HEK293 (cell line): Measurements from ENCODE around the gene SPON2.

Experiments
- CTCF ChIA-PET: fragments of 350-600 bp; formaldehyde crosslinking; extraction: SDS; loops from one replicate; lab custom pipeline; 2021; ENCODE audit warnings: antibody characterized with exemption; lab: Yijun Ruan, JAX
- POLR2A ChIA-PET: fragments of 300-600 bp; formaldehyde crosslinking; extraction: SDS; loops from one replicate; lab custom pipeline; 2020; ENCODE audit warnings: antibody characterized with exemption, inconsistent platforms; lab: Yijun Ruan, JAX
- H3K27ac ChIP-seq: fragments of 200-500 bp; sonication (Bioruptor generic); 2 replicates; pipeline ENCODE4 v1.5.1; 2014; ENCODE audit warnings: low read depth, low read length, control low read depth, inconsistent platforms; ENCODE audit errors: extremely low read depth
- H3K36me3 ChIP-seq, 2 experiments: fragments of 200-500 bp in 1 of 2; sonication (Bioruptor generic) in 1 of 2; 1 replicate in 1 of 2; 2 replicates in 1 of 2; pipeline ENCODE4 v1.5.1; 2014 to 2017; ENCODE audit warnings: inconsistent platforms in 2 of 2, low read length in 2 of 2; ENCODE audit not compliant: control insufficient read depth in 2 of 2, insufficient read depth in 1 of 2
- H3K4me1 ChIP-seq: fragments of 200-500 bp; sonication (Bioruptor generic); 2 replicates; pipeline ENCODE4 v1.5.1; 2014; ENCODE audit warnings: mild to moderate bottlenecking, low read length, inconsistent platforms; ENCODE audit not compliant: control insufficient read depth, insufficient read depth
- H3K4me3 ChIP-seq: 2 replicates; pipeline ENCODE4 v1.5.1; 2011; ENCODE audit warnings: low read depth, mild to moderate bottlenecking, control low read depth, low read length, moderate library complexity
- H3K9me3 ChIP-seq: fragments of 200-500 bp; sonication (Bioruptor generic); 2 replicates; pipeline ENCODE4 v1.5.1; 2014; ENCODE audit warnings: low read depth, low read length, inconsistent platforms; ENCODE audit not compliant: control insufficient read depth, insufficient read depth
- PRDM2 ChIP-seq: fragments of 450-650 bp; formaldehyde crosslinking; IDR thresholded peaks from 2 replicates; pipeline ENCODE4 v1.5.1; 2016; ENCODE audit warnings: missing biosample characterization, missing genetic modification characterization, borderline replicate concordance
- ZIC2 ChIP-seq: fragments of 450-650 bp; formaldehyde crosslinking; IDR thresholded peaks from 2 replicates; pipeline ENCODE4 v1.5.1; 2016; ENCODE audit warnings: missing biosample characterization, missing genetic modification characterization
- ZNF510 ChIP-seq: fragments of 450-650 bp; formaldehyde crosslinking; IDR thresholded peaks from 2 replicates; pipeline ENCODE4 v1.5.1; 2018; ENCODE audit warnings: mild to moderate bottlenecking, missing genetic modification characterization, missing biosample characterization; ENCODE audit not compliant: insufficient replicate concordance
- ZNF549 ChIP-seq: fragments of 450-650 bp; IDR thresholded peaks from 2 replicates; pipeline ENCODE4 v1.5.1; 2018; ENCODE audit warnings: missing biosample characterization, missing genetic modification characterization, mild to moderate bottlenecking, inconsistent platforms, moderate library complexity
- ZNF776 ChIP-seq: fragments of 450-650 bp; formaldehyde crosslinking; IDR thresholded peaks from 2 replicates; pipeline ENCODE4 v1.5.0; 2017; ENCODE audit warnings: missing biosample characterization, missing genetic modification characterization, borderline replicate concordance
- ZSCAN18 ChIP-seq: fragments of 450-650 bp; formaldehyde crosslinking; IDR thresholded peaks from 2 replicates; pipeline ENCODE4 v1.5.1; 2016; ENCODE audit warnings: missing biosample characterization, missing genetic modification characterization

Gene SPON2

GRCh38 chr4:1215141-1216075 is 43.0 kb upstream of the SPON2 start (continued):
- TF ChIP-seq ZSCAN18 (tag by site-specific recombination) = no peak
- TF ChIP-seq ZIC2 = no peak
- TF ChIP-seq, all 188 proteins: peak for 2

- Histone ChIP-seq H3K4me1 (no peaks in the 10 kb centered on the region), H3K36me3 (peaks cover 0 to 78% of the 10 kb centered on the region in 2 experiments; a peak in 2 of 3 replicates), H3K9me3 (no peaks in the 10 kb centered on the region), H3K27ac (no peak overlapping the region), H3K4me3 (no peak overlapping the region)
- ChIA-PET POLR2A (no interaction called here), CTCF (no interaction called here)
- TF ChIP-seq ZNF510 (tag by site-specific recombination) = no peak
Observed at GRCh38 chr4:1214101-1215095, 42.0 kb upstream of the SPON2 start.

GRCh38 chr4:1213336-1213995 is 41.1 kb upstream of the SPON2 start:
- ChIA-PET POLR2A (no interaction called here), CTCF (interaction anchor here (1.8 kb wide), 1 partner anchor 82 kb away, joined by 5 read pairs; no protein-coding TSS in a partner anchor)
- Histone ChIP-seq H3K4me3 (no peak overlapping the region), H3K36me3 (peaks cover 0 to 70% of the 10 kb centered on the region in 2 experiments; a peak in 2 of 3 replicates), H3K9me3 (no peaks in the 10 kb centered on the region), H3K27ac (no peak overlapping the region), H3K4me1 (no peaks in the 10 kb centered on the region)
- TF ChIP-seq ZNF549 (no peak), PRDM2 (tag by site-specific recombination) (no peak), ZNF776 (no peak)
